Measurements from ENCODE around the gene SOWAHA.

The SOWAHA gene

GRCh38 chr5:132812781-132813598 lies at the start of gene SOWAHA:
Gene SOWAHA (plus strand): TSS chr5:132813302. CDS start chr5:132813622, 320 bp downstream.
- DNase-seq (ENCODE audit: low read depth): no peak

GRCh38 chr5:132764051-132764450 lies 49.1 kb upstream of the SOWAHA start:
- no peak for DNase-seq (ENCODE audit: low read depth)

GRCh38 chr5:132764671-132765238 lies 48.3 kb upstream of the SOWAHA start:
- DNase-seq (ENCODE audit: low read depth): no peak

- no peak for DNase-seq (ENCODE audit: low read depth)
Observed at GRCh38 chr5:132765311-132766019, 47.6 kb upstream of the SOWAHA start.

- DNase-seq (ENCODE audit: low read depth): no peak
Observed at GRCh38 chr5:132766020-132766805, 46.9 kb upstream of the SOWAHA start.

GRCh38 chr5:132766806-132767055 lies 46.4 kb upstream of the SOWAHA start:
- no peak for DNase-seq (ENCODE audit: low read depth)

- DNase-seq (ENCODE audit: low read depth): no peak
Observed at GRCh38 chr5:132767150-132767549, 46.0 kb upstream of the SOWAHA start.

- no peak for DNase-seq (ENCODE audit: low read depth)
Observed at GRCh38 chr5:132768485-132768868, 44.6 kb upstream of the SOWAHA start.

- no peak for DNase-seq (ENCODE audit: low read depth)
Observed at GRCh38 chr5:132770476-132771159, 42.5 kb upstream of the SOWAHA start.

GRCh38 chr5:132771503-132771998 lies 41.6 kb upstream of the SOWAHA start:
- DNase-seq (ENCODE audit: low read depth): no peak

GRCh38 chr5:132772291-132773070 lies 40.6 kb upstream of the SOWAHA start:
- no peak for DNase-seq (ENCODE audit: low read depth)

GRCh38 chr5:132773114-132773513 lies 40.0 kb upstream of the SOWAHA start:
- no peak for DNase-seq (ENCODE audit: low read depth)

- no peak for DNase-seq (ENCODE audit: low read depth)
Observed at GRCh38 chr5:132773601-132774355, 39.3 kb upstream of the SOWAHA start.

- no peak for DNase-seq (ENCODE audit: low read depth)
Observed at GRCh38 chr5:132774406-132774805, 38.7 kb upstream of the SOWAHA start.

- DNase-seq (ENCODE audit: low read depth): no peak
Observed at GRCh38 chr5:132774896-132775295, 38.2 kb upstream of the SOWAHA start.

- no peak for DNase-seq (ENCODE audit: low read depth)
Observed at GRCh38 chr5:132775476-132775961, 37.6 kb upstream of the SOWAHA start.

GRCh38 chr5:132776131-132776937 lies 36.8 kb upstream of the SOWAHA start:
- no peak for DNase-seq (ENCODE audit: low read depth)

GRCh38 chr5:132776938-132777208 lies 36.2 kb upstream of the SOWAHA start:
- DNase-seq (ENCODE audit: low read depth): no peak

Measured in stimulated activated CD8-positive, alpha-beta memory T cell treated with anti-CD3 and anti-CD28 coated beads, Interleukin-4, amount 100 ng/mL, for 24 hours (primary cell).